Sciatic nerve (tissue), 2 donors: ENCODE results near the gene VKORC1L1. TPM values are rescaled to one million over a fixed set of nuclear protein-coding genes. Genes with fewer than 3 reads are reported as not detected.
"Not testable (repeated sequence)": the region's sequence is repeated elsewhere in the genome, so short reads cannot be mapped to it uniquely, and the experiment has no call there.

Source experiments
- ATAC-seq: fragments of 200-7000 bp; cut with Tn5 transposase; one replicate; pipeline ENCODE4 v1.9.1; 2020; ENCODE audit warnings: mild to moderate bottlenecking, moderate library complexity
- DNase-seq: peaks from one replicate; pipeline ENCODE4 v3.0.0-alpha.2; 2020; ENCODE audit warnings: low spot score
- intact Hi-C: fragments of 100-400 bp; cut with DNase I; formaldehyde crosslinking; loops from one replicate; pipeline ENCODE4 v1.14.2; 2022
- total RNA-seq: library from RNA; stranded (reverse); fragmentation: NEBNext Ultra II Directional; extraction: Animal tissue kit (Norgen Biotek cat#: 25700); gene quantifications from one replicate; pipeline ENCODE4 v1.2.1, GENCODE V29; 2021
- donor health status: DM: no; HTN: no; CAD: no.
- donor health status: DM: no; HTN: no; CAD: no.

VKORC1L1 gene
- total RNA-seq, 1 donor from 2014 or later, result 23.4 TPM

- intact Hi-C loops, result no loop called here
- ATAC-seq (no peak), DNase-seq (peak; percentile 40)
Observed at GRCh38 chr7:65968256-65969185, 95.6 kb downstream of the VKORC1L1 start.

GRCh38 chr7:65971021-65971420, 98.1 kb downstream of the VKORC1L1 start:
- DNase-seq (peak; percentile 39), ATAC-seq (no peak)
- intact Hi-C loops, result no loop called here

DNA sequence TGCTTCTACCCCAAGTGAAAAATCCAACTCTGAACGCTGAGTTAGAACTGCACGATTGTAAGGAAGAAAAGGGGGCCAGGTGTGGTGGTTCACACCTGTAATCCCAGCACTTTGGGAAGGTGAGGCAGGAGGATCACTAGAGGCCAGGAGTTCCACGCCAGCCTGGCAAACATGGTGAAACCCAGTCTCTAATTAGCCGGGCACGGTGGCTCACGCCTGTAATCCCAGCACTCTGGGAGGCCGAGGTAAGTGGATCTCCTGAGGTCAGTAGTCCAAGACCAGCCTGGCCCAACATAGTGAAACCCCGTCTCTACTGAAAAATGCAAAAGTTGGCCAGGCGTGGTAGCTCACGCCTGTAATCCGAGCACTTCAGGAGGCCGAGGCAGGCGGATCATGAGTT, 100.1 kb downstream of the VKORC1L1 start:
- DNase-seq (peak; percentile 27), ATAC-seq (no peak)
- intact Hi-C loops, result no loop called here

DNA sequence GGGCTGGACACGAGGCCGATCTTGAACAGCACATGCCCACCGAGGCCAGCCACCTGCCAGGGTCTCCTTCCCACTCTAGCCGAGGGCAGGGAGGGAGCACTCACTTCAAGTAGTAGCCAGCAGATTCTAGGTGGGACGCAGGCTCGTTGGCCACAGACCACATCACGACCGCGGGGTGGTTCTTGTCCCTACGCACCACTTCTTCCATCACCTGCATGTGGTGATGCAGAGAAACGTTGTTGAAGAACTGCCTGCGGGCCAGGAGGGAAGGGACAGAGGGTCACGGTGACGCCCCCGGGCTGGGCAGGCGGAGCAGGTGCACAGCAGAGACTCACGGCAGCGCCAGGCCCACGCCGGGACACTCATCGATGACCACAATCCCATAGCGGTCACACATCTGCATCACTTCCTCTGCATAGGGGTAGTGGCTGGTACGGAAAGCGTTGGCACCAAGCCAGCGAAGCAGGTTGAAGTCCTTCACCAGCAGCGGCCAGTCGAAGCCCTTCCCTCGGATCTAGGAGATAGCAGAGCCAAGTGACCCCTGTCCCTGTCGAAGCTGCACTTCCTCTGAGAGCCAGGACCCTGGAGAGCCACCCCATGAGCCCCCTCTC, 101.4 kb downstream of the VKORC1L1 start:
- DNase-seq (peak; percentile 57), ATAC-seq (no peak)
- intact Hi-C loops, result no loop called here

DNA sequence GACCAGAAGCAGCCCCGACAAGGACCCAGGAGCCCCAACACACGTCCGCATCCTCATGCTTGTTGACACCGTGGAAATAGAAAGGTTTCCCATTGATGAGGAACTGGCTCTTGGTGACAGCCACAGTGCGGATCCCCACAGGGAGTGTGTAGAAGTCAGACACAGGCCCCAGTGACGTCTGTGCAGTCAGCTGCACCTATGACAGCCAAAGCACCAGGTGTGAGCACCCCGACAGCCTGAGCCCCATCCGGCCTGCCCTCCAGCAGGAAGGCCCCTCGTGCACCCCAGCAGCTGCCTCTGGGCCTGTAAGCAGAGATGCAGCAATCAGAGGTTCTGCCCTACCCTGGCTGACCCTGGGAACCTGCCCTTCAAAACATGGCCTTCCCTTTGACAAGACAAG, 102.0 kb downstream of the VKORC1L1 start:
- intact Hi-C loops, result no loop called here
- DNase-seq, result peak; percentile 33

DNA sequence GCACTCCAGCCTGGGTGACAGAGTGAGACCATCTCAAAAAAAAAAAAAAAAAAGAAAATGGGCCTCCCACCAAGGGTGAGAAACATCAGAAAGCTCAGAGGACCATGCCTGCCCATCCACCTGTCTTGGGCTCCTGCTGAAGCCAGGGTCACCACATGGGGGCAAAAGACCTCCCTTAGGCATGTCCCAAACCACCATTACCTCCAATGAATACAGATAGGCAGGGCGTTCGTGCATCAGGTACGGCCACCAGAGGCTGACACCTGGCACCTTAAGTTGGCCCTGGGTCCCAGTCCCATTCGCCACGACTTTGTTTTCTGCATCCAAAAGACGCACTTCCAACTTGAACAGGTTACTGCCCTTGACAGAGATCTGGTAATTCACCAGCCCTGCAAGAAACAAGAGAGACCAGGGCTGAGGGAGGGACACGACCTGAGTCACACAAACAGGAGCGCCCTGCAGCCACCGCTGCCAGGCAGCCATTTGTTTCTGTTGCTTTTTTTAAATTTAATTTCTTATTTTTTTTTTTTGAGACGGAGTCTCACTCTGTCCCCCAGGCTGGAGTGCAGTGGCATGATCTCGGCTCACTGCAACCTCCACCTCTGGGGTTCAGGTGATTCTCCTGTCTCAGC, 103.1 kb downstream of the VKORC1L1 start:
- ATAC-seq (no peak), DNase-seq (peak; percentile 40)
- intact Hi-C loops, result no loop called here

More for the DNA sequence above, 102.0 kb downstream of the VKORC1L1 start:
- ATAC-seq, result no peak

DNA sequence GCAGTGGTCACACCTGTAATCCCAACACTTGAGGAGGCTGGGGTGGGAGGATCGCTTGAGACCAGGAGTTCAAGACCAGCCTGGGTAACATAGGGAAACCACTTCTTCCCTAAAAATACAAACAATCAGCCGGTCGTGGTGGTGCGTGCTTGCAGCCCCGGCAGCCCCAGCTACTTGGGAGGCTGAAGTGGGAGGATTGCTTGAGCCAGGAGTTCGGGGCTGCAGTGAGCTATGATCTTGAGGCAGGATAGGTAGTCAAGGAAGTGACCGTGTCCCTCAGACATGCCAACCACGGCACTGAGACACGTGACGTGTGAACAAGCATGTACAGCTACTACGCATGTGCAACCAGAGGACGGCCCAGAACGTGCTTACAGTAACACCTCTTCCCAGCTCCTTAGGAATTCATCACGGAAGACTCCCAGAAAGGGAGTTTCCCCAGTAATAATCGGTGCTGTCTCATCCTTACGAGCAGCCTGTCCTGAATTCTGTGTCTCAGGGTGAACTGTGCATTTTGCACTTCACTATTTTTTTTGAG, 103.9 kb downstream of the VKORC1L1 start:
- ATAC-seq, result no peak
- peak; percentile 50 for DNase-seq
- intact Hi-C loops, result no loop called here

DNA sequence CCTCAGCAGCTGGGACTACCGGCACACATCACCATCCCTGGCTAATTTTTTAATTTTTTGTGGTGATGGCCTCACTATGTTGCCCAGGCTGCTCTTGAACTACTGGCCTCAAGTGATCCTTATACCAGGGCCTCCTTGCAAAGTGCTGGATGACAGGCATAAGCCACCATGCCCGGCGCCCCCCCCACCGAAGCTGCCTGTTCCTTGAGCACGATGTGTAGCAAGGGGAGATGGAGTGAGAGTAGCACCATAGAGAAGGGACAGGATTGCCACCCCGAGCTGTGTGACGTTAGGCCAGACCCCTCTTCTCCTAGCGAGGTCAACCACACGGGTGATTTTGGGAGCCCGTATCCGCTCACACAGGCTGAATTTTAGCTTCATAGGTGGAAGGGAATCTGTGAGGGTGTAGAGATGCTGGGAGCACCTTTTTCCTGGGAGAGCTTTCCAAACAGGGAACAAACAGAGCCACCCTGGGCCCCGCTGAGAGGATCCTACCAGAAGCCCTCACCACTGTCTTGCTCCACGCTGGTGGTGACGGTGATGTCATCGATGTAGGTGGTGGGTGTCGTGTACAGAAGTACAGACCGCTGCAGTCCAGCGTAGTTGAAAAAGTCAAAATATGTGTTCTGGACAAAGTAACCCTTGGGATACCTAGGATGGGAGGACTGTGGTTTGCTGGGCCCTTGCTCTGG, 106.2 kb downstream of the VKORC1L1 start:
- intact Hi-C loops, result no loop called here
- DNase-seq, result peak; percentile 41
- ATAC-seq, result no peak

GRCh38 chr7:65979583-65980477, 107.0 kb downstream of the VKORC1L1 start:
- intact Hi-C loops, result no loop called here
- DNase-seq (peak; percentile 54), ATAC-seq (no peak)

- intact Hi-C loops, result no loop called here
- DNase-seq (peak; percentile 66), ATAC-seq (peak; percentile 49)
Observed at GRCh38 chr7:65980478-65981250, 107.8 kb downstream of the VKORC1L1 start.

DNA sequence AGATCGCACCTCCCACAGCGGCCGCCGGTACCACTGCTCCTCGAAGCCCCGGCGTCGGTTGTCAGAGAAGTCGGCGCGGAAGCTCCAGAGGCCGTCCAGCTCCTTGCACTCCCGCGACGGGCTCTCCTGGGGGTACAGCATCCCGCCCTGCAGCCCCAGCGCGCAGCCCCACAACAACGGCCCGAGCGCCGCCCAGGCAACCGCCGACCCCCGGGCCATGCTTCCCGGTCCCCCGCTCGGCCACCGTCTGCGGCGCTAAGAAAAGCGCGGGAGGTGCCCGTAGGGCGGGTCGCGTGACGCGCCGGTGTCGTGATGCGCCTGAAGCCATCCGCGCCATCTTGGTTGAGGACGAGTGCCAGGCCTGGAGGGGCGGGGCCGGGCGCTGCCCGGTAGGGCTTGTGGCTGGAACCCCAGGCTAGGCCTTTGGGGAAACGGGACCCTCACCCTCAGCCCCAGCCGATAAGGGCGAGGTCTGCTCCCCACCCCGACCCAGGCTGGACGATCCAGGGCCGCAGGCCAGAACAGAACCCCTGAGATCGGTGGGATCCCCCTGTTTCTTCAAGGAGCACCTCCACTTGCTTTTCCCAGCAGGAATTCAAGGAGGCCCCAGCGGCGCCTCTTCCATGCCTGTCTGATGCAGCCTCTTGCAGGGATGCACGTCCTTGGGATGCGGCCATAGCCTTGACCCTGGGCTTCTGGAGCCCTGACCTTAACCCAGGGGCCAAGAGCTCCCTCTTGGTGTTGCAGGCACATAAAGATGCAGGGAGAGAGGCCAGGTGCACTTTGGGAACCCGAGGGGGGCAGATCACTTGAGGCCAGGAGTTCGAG, 109.3 kb downstream of the VKORC1L1 start, which contains the start of gene GUSB:
GUSB (minus strand) TSS at position 249 of the 828 bp plus-strand sequence; CDS start at position 219, 30 bp downstream.
- intact Hi-C loops, result no loop called here
- DNase-seq, result peak; percentile 96

DNA sequence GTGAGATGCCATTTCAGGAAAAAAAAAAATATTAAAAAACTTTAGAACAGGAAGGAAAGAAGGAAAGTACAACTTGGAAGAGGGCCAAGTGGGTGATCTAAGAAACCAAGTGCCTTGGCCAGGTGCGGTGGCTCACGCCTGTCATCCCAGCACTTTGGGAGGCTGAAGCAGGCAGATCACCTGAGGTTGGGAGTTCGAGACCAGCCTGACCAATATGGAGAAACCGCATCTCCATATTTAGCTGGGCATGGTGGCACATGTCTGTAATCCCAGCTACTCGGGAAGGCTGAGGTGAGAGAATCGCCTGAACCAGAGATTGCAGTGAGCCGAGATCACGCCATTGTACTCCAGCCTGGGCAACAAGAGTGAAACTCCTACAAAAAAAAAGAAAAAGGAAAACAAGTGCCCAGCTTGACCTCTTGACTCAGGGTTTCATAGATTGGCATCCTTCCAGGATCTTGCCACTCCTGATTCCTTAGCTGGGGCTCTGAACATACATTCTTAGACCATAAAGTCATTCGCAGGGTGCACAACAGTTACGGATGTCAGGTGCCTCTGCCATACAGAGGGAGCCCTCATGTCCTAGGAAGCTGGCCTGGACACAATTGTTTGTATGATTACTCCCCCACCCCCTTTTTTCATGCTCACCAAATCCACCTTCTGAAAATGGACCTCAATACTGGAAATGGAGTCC, 111.2 kb downstream of the VKORC1L1 start:
- DNase-seq, result peak; percentile 13
- ATAC-seq, result no peak
- intact Hi-C loops, result no loop called here

More for the DNA sequence above, 109.3 kb downstream of the VKORC1L1 start, which contains the start of gene GUSB:
- ATAC-seq, result peak; percentile 98

DNA sequence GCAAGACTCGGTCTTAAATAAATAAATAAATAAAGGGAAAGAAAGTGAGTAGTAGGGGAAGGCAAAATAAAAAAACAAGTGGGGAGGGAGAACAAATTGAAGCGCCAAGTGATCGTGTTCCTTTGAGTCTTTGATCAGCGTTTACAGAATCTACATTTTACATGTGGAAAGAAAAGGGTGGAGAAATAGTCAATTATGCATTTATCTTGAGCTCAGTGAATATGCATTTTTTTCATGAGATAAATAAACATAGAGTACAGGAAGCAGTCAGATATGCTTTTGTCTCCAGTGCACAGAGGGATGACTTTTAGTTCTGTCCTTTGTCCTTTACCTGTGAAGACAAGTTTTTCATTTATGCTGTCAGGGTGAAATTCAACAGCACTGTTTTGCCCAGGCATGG, 115.2 kb downstream of the VKORC1L1 start:
- no peak for DNase-seq
- intact Hi-C loops, result no loop called here
- ATAC-seq, result no peak

DNA sequence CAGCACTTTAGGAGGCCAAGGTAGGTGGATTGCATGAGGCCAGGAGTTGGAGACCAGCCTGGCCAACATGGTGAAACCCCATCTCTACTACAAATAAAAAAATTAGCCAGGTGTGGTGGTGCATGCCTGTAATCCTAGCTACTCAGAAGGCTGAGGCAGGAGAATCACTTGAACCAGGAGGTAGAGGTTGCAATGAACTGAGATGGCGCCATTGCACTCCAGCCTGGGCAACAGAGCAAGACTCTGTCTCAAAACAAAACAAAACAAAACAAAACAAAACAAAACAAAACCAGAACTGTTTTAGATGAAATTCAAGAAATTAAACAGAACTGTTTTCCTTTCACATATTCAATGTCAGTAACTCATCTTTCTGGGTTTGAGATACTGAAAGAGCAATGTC, 115.6 kb downstream of the VKORC1L1 start:
- ATAC-seq, intact Hi-C loops: not testable (repeated sequence)
- DNase-seq, result peak; percentile 7

GRCh38 chr7:65989694-65990080, 116.8 kb downstream of the VKORC1L1 start:
- no peak for ATAC-seq
- intact Hi-C loops, result no loop called here
- DNase-seq, result peak; percentile 23

GRCh38 chr7:65991829-65992228, 119.0 kb downstream of the VKORC1L1 start:
- DNase-seq, intact Hi-C loops, ATAC-seq: not testable (repeated sequence)
